ENCODE data around the gene PRXL2B.
"Not testable (repeated sequence)": the region's sequence is repeated elsewhere in the genome, so short reads cannot be mapped to it uniquely, and the experiment has no call there.

PRXL2B gene, protein sequence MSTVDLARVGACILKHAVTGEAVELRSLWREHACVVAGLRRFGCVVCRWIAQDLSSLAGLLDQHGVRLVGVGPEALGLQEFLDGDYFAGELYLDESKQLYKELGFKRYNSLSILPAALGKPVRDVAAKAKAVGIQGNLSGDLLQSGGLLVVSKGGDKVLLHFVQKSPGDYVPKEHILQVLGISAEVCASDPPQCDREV

DNA sequence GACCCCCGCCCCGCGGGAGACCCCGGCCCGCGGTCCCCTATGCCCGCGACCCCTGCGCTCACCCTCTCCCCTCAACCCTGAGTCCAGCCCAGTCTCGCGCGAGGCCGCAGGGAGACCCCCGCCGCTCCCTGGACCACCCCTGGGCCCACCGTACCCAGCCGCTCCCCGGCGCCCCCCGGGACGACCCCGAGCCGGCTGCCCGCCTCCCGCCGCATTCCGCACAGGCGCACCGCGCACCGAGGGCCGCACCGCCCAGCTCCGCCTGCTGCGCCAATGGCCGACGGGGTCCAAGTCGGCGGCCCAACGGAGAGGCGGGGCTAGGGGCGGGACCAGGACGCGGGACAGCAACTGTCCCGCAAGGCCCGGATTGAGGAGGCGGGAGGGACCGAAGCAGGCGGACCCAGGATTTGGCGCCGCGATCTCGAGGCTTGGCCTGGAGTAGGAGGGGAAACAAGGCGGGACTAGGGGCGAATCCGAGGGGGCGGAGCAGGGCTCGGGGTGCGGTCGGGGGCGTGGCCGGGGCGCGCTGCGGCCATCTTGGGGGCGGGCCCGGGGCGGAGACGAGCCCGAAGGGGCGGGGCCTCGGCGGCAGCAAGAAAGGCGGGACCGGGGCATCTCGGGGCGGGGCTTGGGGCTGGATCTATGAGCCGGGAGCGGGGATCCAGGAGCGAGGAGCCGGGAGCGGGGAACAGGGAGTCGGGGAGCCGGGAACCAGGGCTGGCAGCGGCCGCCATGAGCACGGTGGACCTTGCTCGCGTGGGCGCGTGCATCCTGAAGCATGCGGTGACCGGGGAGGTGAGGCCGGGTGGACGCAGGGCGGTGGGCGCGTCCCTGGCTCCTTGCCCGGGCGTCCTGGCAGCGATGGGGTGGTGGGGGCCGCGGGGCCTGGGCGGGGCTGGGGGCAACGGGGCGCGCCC lies at the start of gene PRXL2B:
Gene PRXL2B, plus strand, starts transcription at position 624 of the 917 bp plus-strand sequence. Its CDS starts 109 bp downstream, at position 733.
- peak; percentile 95 for DNase-seq

DNA sequence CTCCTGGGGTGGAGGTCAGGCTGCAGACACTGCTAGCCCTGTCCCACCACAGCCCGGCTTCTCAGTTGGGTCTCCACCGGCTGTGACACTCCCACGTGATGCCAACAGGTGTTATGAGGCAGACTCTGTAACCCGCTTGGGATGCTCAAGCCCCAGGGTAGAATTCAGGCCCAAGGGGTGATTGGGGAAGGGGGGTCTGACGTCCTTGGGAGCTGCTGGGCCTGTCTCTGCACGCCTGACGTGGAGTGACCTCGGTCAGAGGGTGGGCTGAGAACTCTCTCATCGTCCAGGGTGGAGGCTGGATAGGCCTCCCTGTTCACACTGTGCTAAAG lies 48.8 kb upstream of the PRXL2B start:
- DNase-seq = no peak

DNA sequence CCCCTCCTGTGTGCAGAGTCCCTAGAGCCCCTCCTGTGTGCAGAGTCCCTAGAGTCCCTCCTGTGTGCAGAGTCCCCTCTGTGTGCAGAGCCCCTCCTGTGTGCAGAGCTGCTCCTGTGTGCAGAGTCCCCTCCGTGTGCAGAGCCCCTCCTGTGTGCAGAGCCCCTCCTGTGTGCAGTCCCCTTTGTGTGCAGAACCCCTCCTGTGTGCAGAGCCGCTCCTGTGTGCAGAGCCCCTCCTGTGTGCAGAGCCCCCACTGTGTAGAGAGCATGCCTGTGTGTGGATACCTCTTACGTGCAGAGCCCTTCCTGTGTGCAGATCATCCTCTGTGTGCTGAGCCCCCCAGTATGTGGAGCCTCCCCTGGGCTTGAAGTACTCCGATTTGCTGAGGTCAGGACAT lies 48.2 kb upstream of the PRXL2B start:
- DNase-seq = no peak

DNA sequence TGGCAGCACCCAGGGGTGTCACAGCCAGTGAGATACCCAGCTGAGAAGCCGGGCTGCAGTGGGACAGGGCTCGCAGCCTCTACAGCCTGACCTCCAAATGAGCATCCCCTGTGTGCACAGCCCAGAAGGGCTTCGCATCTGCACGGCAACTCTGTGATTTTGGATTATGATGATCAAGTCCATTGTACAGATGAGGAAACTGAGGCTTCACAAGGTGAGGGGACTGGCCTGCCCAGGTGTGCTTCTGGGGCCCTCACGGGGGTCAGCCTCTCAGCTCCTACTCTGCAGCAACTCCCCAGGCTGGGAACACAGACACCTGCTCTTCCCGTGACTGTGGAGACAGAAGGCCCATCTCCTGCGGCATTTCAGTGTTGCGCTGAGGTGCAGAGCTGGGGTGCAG lies 47.7 kb upstream of the PRXL2B start:
- no peak for DNase-seq

DNA sequence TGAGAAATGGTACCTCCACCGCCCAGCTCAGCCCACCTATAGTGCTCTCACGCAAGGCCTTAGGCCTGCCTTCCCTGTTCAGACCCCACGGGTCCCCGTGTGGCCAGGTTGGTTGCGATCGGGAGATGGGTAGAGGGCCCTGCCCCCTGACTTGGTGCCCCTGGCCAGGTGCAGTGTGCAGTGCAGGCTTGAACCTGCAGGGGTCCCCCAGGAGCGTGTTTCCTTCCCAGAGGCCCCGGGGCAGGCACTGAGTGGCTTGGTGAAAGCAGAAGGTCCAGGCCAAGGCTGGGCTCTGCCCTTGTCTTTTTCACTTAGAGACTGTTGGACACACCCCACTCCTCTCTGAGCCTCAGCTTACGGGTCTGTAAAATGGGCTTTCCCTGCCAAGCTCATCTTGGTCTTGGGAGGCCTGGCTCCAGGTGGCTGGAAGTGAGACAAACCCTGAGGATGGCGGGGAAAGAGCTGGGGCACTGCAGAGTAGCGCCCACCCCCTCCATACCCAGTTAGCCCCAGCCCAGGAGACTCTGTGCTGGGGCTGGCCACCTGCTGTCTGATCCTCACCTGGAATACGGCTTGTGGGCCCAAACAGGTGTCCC lies 47.2 kb upstream of the PRXL2B start:
- DNase-seq = no peak

DNA sequence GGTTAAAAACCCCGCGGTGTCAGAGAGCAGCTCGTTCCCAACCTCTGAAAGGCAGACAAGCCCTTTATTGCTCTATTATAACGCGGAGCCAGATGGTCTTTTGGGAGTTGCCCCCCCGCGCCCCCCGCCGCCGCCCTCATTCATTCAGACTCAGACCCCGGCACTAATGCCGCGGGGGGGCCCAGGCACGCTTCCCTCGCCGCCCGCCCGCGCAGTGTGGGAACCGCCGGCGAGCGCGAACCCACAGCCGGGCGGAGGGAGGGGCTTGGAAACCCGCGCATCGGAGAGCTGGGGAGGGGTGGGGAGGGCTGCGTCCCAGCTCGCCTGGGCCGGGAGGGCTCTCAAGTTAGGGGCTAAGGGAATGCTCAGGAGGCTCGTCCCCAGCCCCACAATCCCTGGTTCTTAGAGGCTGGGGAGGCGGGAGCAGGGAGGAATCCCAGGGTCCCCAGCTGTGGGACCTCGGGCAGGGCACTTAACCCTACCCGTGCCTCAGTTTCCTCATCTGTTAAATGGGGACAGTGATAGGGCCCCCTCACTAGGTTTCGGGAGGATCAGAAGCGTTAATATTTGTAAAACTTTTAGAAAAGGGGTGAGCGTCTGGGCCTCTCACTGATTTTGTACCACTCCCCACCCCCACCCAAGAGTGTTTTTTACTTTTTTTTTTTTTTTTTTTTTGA lies 45.6 kb upstream of the PRXL2B start:
- DNase-seq = no peak

DNA sequence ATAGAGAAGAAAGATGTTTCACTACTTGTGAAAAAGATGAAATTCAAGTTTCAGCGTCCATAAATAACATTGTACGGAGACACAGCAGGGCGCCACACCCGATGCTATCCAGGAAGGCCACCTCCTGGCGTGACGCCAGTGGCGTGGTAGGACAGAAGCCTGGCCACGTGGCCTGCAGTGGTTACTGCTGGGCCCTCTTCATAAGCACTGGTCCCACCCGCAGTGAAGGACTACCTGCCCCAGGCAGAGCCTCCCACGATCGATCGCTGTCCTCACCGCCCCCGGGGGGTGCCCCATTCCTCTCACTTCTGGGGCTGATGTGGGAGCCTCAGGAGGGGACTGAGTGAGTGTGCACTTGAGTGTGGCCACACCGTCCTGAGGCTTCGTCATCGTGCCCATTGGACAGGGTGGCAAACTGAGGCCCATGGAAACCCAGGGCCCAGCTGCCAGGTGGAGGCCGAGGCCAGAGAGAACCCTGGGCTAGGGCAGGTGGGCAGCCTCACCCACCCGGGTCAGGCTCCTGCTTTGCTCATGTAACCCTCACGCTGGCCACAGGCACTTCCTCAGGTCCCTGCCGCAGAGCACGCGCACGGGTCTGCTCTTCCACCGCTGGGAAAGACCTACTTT lies 44.8 kb upstream of the PRXL2B start:
- DNase-seq = no peak

DNA sequence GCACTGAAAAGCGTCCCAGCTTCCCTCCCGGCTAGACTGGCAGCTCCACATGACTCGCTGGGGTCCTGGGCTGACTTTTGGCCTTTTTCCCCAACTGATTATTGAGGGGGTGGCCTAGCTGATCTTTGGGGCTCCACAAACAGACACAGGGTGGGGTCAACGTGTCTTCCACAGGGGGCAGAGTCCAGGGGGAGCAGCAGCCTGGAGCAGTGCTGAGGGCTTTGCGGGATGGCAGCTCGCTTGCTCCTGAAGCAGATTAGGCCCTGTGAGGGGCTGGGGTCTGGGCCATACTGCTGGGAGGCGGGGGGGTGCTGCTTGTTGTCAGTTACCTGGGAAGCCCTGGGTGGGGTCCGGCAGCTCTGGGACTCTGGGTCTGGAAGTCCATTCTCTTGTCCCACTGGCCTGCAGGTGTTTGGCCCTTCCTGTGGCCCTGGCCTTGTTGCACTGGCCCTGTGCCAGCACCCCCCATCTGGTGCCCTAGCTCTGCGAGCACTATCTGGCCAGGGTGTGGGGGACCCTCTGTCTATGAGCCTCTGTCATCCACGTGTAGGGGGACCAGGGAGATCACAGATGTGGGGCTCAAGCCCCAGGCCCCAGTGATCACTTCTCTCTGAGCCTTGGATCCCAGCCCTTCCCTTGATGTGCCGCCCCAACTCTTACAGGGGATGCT lies 44.2 kb upstream of the PRXL2B start:
- DNase-seq = no peak

DNA sequence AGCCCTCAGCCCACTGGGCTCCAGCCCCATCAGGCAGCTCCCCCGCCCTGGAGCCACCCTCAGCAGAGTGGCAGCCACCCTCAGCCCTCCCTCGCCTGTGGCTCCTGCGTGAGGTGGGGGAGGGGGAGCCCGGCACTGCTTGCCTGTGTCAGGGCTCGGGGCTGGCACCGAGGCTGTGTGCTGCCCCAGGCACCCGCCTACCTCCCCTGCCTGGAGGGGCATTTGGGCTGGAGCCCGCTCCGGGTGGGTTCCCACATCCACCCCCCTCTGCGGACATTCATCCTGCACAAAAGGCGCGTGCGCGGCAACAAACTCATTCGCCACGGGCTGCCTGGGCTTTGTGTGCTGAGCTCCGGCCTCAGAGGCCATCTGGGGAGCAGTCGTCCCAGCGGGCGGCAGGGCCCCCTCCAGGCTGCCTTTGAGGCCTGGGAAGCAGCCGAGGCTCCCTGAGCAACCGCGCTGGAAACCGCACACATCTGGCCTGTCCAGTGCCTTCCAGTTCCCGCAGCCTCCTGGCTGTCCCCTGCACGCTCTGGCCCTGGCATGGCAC lies 43.0 kb upstream of the PRXL2B start:
- DNase-seq = no peak

DNA sequence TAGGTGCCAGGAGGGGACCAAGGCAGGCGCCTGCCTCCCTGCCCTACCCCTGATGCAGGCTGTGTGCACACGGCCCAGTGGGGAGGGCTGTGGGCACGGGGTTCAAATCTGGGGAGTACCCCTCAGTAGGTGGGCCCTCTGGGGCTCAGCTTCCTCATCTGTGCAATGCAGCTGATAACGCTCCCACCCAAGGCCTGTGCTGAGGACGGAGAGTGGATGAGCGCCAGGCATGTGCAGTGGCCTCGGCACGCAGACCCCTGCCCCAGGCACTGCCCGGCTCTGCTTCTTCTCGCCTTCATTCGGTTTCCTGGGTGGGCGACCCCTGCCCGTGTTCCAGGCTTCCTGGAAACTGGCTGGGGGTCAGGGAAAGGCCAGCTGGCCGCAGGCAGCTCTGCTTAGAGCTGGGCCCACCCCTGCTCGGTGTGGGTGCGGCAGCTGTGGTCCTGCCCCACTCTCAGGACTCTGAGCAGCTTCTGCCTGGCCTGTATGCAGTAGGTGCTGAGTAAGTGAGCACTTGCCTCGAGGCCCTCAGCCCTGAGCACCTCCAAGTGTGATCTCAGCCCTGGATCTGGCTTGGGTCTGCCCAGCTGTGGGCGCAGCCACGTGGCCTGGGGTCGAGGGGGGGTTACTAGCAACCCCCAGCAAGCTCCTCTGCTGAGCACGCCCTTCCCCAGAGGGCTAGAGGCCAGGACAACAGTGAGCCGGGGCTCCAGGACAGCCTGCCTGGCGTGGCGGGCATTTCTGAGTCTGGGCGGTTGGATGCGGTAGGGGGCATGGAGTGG lies 42.3 kb upstream of the PRXL2B start:
- DNase-seq = no peak

DNA sequence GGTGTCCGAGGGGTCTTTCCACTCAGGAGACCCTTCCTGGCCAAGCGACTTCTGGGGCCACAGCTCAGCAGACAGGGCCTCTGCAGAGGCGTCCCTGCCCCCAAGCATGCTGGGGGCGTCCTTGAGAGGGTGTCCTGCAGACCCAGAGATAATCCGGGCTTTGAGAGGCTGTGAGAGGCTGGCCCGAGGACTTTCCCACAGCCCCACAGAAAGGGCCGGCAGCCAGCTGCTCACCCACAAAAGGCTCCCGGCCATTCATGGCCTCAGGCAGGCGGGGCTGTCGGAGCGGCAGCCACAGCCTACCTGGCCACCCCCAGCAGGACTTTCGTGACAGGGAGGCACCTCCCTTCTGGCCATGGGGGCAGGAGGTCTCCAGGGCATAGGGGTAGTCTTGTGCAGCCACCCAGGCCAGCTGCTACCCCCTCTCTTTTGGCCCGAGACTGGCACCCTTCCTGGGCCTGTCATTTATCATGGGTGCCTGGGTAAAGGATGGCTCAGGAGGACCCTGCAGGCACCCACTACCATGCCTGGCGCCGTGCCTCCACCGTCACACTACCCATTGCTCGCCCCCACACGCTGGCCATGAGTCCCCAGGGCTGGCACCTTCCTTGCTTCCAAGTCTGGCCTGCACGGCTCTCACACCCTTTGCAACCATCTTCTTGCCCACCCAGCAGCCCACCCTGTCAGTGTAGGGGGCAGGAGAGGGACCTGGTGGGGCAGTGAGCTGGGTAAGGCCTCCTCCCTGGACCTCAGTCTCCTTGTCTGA lies 41.5 kb upstream of the PRXL2B start:
- DNase-seq = no peak

DNA sequence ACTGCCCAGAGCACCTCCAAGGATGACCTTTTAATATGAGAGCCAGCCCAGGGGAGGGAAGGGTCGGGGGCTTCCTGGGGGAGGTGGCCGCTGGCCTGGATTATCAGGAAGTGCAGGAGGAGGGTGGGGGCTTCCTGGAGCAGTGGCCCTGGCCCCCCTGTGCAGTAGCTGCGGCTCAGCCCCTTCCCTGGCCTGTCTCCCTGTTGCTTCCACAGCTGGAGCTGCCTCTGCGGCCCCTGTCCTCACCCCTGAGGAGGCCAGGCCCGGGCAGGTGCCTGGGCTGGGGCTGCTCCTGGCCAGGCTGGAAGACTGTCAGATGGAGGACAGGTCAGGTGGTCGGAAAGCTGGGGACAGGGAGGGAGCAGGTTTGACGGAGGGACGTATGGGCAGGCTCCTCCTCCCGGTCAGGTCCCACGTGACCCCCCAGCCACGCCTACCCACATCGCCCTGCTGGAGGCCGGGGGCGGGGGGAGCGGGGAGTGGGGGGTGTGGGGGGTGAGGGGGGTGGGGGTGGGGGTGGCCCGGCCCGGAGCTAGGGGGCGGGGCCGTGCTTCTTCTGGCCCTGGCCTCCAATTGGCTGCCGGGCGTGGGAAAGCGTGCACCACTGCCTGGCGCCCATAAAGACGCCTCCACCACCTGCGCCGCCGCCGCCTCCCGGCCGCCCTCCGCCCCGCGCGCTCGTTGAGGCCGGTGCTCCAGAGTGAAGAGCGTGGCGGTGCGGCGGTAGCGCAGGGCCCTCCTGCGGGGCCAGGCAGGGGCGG lies 40.6 kb upstream of the PRXL2B start:
- peak; percentile 93 for DNase-seq

DNA sequence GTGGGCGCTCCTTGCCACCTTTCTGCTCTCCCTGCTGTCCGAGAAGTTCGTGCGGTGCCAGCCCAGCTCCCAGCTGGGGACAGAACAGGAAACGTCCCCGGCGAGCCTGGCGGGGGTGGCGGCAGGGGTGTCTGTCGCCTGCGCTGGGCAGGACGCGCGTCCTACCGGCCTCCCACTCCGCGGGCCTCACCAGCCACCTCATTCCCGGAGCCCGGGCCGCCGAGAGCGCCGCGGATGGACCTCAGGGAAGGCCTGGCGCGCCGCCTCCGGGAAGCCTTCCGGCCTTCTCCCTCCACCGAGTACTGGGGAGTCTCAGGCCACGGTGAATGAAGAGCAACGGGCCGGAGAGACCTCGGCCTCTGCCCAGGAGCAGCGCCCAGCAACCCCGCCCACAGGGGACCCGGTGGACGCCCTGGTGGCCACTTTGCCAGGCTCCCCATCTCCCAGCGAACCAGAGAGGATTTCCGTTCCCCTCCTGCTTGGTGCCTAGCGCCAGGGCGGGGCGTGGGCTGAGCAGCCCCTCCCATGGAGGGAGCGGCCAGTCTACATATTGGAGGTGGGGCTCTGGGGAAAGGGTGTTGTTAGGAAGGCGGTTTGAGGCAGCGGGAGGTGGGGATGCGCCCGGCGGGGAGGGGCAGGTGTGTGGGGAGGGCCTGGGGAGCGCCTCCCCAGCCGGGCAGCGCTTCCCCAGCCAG lies 39.9 kb upstream of the PRXL2B start:
- peak; percentile 91 for DNase-seq

DNA sequence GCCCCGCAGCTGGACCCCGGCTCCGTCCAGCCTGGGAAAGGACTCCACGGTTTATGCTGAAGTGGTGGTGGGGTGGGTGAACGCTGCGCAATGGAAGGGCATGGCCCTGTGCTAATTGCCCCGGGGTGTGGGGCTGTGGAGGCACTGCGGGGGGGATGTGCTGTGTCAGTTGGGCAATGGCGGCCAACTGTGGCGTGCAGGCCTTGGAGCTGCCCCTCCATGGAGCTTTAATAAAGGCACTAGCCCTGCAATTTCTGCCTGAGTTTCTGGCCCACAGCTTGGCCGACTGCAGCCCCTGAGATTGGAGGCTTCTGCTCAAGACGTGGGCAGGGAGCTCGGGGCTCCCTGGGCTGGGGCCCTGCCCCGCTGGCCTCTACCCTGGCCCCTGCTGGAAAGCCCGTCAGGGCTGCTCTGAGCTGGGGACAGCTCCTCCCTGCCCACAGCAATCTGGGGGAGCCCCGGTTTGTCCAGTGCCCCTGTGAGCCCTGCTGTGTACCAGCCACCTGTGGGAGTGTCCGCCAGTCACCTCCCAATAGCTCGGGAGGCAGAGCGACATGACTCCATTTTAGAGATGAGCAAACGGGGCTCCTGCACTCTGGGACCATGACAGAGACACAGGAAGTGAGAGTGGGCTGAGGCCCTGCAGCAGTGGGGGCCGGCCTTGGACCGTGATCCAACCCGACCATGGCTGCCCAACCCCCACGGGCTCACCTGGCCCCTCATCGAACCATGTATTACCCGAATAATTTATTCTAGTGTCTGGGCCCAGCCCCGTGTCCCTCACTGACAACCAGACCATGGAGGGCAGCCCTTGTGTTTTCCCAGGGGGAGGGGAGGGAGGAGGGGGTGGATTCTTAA lies 39.1 kb upstream of the PRXL2B start:
- peak; percentile 68 for DNase-seq

DNA sequence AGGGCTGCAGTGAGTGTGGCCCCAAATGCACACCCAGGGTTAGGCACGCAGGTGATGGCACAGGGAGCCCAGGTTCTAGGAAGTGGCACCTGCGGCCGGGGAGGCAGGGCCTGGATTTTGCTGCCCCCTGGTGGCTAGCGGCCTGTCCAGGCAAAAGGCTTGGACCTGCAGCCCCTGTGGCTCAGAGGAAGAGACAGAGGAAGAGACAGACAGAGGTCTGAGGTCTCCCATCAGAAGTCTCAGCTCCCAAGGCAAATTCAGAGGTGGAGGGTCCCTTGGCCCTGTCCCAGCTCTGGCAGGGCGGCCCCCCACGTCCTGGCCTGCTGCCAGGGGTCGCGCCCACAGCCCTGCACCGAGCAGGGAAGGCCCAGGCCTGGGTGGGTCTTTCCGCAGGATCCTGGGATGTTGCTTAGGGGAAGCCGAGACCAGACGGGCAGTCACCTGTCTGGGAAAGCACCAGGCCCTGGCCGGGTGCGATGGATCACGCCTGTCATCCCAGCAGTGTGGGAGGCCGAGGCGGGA lies 38.4 kb upstream of the PRXL2B start:
- peak; percentile 83 for DNase-seq

DNA sequence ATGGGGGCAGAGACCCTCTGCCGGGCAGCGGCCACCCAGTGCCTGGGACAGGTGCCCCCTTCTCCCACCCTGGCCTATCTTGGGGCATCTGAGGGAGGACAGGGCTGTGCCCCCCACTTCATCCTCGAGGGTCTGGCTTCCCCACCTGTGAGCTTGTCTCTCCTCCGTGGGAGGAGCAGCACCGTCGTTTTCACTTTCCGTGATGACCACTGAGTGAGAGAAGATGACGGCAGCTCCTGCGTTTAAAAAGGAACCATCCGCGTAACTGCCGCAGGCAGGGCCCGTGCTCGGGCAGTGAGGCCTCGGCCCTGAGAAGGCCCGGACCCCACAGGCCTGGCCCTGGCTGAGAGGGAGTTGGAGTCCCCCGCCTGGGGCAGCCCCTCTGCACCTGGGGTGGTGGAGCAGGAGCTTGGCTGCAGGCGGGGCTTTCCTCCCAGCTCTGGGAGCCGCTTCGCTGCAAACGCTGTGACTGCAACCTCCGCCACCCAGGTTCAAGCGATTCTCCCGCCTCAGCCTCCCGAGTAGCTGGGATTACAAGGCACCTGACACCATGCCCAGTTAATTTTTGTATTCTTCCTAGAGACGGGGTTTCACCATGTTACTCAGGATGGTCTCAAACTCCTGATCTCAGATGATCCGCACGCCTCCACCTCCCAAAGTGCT lies 37.1 kb upstream of the PRXL2B start:
- DNase-seq = not testable (repeated sequence)

DNA sequence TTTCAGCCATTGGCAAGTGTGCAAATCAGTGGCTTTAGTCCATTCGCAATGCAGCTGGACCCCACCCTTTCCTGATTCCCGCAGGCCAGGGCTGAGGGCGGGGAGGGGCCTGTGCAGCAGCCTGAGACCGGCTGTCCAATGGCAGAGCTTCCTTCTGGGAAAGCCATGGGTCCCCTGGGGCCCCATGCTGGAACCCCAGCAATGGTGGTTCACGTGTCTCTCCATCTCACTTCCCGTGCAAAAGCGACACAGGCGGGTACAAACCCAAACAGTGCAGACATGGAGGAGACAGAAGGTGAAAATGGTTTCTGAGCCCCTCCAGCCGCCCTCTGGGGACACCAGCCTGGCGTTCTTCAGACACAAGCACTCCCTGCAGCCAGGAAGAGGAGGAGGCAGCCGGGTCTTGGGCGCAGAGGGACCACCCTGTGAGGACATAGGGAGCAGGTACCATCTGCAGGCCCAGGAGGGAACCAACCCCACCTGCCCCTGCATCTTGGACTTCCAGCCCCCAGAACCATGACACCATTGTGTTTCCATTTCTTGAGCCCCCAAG lies 36.2 kb upstream of the PRXL2B start:
- not testable (repeated sequence) for DNase-seq
